Panc1 (cell line): Measurements from ENCODE around the gene RPL3. TPM values are rescaled to one million over a fixed set of nuclear protein-coding genes. Genes with fewer than 3 reads are reported as not detected.

ENCODE experiments used
- ATAC-seq: fragments of 200-7000 bp; cut with Tn5 transposase; 2 replicates; pipeline ENCODE4 v1.9.1; 2020; ENCODE audit warnings: mild to moderate bottlenecking, moderate library complexity
- BruUV-seq: library from RNA; stranded (reverse); fragments of 400-500 nt; replicated peaks from 2 replicates; lab custom pipeline; 2021; lab: Mats Ljungman, UMichigan
- CTCF ChIA-PET: fragments of 300-600 bp; sonication (Branson Sonifier 250); formaldehyde crosslinking; loops from one replicate; lab custom pipeline; 2022; ENCODE audit warnings: antibody characterized with exemption; lab: Charles Lee
- POLR2A ChIA-PET: fragments of 300-600 bp; sonication (Branson Sonifier 250); formaldehyde crosslinking; loops from one replicate; lab custom pipeline; 2022; ENCODE audit warnings: antibody characterized with exemption; lab: Charles Lee
- DNase-seq: peaks from one replicate; pipeline ENCODE4 v3.0.0-alpha.2; 2010; ENCODE audit warnings: low read depth, low spot score
- H3K27ac ChIP-seq: 2 replicates; pipeline ENCODE4 v1.5.1; 2011; ENCODE audit warnings: mild to moderate bottlenecking, low read length, inconsistent platforms
- H3K27me3 ChIP-seq: fragments of 200-500 bp; sonication (Bioruptor generic); 2 replicates; pipeline ENCODE4 v1.6.0; 2014; ENCODE audit warnings: low read length, inconsistent platforms; ENCODE audit not compliant: control insufficient read depth, insufficient read depth
- H3K36me3 ChIP-seq: fragments of 200-500 bp; sonication (Bioruptor generic); 2 replicates; pipeline ENCODE4 v1.5.1; 2014; ENCODE audit warnings: inconsistent platforms, mild to moderate bottlenecking, low read length, moderate library complexity; ENCODE audit not compliant: control insufficient read depth, insufficient read depth
- H3K4me1 ChIP-seq: 2 replicates; pipeline ENCODE4 v1.5.1; 2011; ENCODE audit warnings: inconsistent platforms, mild to moderate bottlenecking, low read length, moderate library complexity; ENCODE audit not compliant: control insufficient read depth, insufficient read depth
- H3K4me3 ChIP-seq, 2 experiments: 2 replicates each; pipeline ENCODE4 v1.5.1; 2011 to 2012; ENCODE audit warnings: low read depth in 2 of 2, low read length in 2 of 2, mild to moderate bottlenecking in 2 of 2, inconsistent platforms in 1 of 2, moderate library complexity in 1 of 2
- H3K9me3 ChIP-seq: fragments of 200-500 bp; sonication (Bioruptor generic); 2 replicates; pipeline ENCODE4 v1.5.1; 2014; ENCODE audit warnings: low read depth, mild to moderate bottlenecking, inconsistent platforms, low read length, moderate library complexity; ENCODE audit not compliant: control insufficient read depth, insufficient read depth
- POLR2AphosphoS5 ChIP-seq: IDR thresholded peaks from 2 replicates; pipeline ENCODE4 v1.6.1; 2012; ENCODE audit warnings: mild to moderate bottlenecking, low read depth, low read length, moderate library complexity
- SIN3A ChIP-seq: IDR thresholded peaks from 2 replicates; pipeline ENCODE4 v1.6.1; 2012; ENCODE audit warnings: low read depth, mild to moderate bottlenecking, low read length, moderate library complexity, borderline replicate concordance; ENCODE audit not compliant: insufficient read depth
- TCF7L2 ChIP-seq: IDR thresholded peaks from 2 replicates; pipeline ENCODE4 v1.6.1; 2011; ENCODE audit warnings: mild to moderate bottlenecking, low read depth, low read length, inconsistent platforms
- in situ Hi-C: cut with HindIII; loops from 2 replicates; pipeline ENCODE4 v1.10.0; 2016; ENCODE audit warnings: low sequenced_read_pairs, low pct_unique_long_range_greater_than_20kb
- intact Hi-C: fragments of 100-400 bp; cut with micrococcal nuclease; formaldehyde crosslinking; loops from one replicate; pipeline ENCODE4 v1.10.0; 2022; ENCODE audit not compliant: unreplicated experiment
- total RNA-seq: library from RNA; stranded (reverse); gene quantifications from one replicate; pipeline ENCODE4 v1.2.1, GENCODE V29; 2021; ENCODE audit not compliant: unreplicated experiment
- TF ChIP-seq, protein P1 (sequence below): fragments of 450-650 bp; IDR thresholded peaks from 2 replicates; pipeline ENCODE4 v1.5.1; 2017; ENCODE audit warnings: mild to moderate bottlenecking
- TF ChIP-seq, protein P2 (sequence below), 2 experiments: IDR thresholded peaks; 2 replicates each; pipeline ENCODE4 v1.6.1; 2011 to 2012; ENCODE audit warnings: low read depth in 2 of 2, control low read depth in 1 of 2, low read length in 1 of 2, mild to moderate bottlenecking in 1 of 2, moderate library complexity in 1 of 2; ENCODE audit not compliant: insufficient read depth in 1 of 2

RPL3 gene
- total RNA-seq, 1 experiment from 2014 or later = 885 TPM

DNA sequence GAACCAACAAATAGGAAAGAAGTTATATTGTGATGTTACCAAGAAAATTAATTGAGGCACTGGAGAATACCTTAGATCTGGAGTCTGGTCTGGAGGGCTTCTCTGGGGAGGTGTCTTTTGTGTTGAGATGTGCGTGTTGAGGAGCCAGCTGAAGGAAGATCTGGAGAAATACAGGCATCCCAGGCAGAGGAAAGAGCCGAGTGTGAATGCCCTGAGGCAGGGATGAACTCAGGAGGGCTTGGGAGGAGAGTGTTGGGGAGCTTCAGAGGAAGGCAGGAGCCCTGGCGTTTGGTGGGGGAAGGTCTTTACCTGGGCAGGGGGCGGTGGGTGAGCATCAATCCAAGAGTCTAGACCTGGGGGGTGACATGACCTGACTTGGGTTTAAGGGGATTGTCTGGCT is 43.5 kb upstream of the RPL3 start:
- ATAC-seq (no peak), DNase-seq (no peak)
- no peaks in the 10 kb centered on the region for H3K27me3 ChIP-seq
- no peaks in the 10 kb centered on the region for H3K36me3 ChIP-seq
- no peaks in the 10 kb centered on the region for H3K9me3 ChIP-seq
- intact Hi-C loops = no loop called here
- TF ChIP-seq, protein P1, sequence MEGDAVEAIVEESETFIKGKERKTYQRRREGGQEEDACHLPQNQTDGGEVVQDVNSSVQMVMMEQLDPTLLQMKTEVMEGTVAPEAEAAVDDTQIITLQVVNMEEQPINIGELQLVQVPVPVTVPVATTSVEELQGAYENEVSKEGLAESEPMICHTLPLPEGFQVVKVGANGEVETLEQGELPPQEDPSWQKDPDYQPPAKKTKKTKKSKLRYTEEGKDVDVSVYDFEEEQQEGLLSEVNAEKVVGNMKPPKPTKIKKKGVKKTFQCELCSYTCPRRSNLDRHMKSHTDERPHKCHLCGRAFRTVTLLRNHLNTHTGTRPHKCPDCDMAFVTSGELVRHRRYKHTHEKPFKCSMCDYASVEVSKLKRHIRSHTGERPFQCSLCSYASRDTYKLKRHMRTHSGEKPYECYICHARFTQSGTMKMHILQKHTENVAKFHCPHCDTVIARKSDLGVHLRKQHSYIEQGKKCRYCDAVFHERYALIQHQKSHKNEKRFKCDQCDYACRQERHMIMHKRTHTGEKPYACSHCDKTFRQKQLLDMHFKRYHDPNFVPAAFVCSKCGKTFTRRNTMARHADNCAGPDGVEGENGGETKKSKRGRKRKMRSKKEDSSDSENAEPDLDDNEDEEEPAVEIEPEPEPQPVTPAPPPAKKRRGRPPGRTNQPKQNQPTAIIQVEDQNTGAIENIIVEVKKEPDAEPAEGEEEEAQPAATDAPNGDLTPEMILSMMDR = no peak
- TF ChIP-seq, protein P2, sequence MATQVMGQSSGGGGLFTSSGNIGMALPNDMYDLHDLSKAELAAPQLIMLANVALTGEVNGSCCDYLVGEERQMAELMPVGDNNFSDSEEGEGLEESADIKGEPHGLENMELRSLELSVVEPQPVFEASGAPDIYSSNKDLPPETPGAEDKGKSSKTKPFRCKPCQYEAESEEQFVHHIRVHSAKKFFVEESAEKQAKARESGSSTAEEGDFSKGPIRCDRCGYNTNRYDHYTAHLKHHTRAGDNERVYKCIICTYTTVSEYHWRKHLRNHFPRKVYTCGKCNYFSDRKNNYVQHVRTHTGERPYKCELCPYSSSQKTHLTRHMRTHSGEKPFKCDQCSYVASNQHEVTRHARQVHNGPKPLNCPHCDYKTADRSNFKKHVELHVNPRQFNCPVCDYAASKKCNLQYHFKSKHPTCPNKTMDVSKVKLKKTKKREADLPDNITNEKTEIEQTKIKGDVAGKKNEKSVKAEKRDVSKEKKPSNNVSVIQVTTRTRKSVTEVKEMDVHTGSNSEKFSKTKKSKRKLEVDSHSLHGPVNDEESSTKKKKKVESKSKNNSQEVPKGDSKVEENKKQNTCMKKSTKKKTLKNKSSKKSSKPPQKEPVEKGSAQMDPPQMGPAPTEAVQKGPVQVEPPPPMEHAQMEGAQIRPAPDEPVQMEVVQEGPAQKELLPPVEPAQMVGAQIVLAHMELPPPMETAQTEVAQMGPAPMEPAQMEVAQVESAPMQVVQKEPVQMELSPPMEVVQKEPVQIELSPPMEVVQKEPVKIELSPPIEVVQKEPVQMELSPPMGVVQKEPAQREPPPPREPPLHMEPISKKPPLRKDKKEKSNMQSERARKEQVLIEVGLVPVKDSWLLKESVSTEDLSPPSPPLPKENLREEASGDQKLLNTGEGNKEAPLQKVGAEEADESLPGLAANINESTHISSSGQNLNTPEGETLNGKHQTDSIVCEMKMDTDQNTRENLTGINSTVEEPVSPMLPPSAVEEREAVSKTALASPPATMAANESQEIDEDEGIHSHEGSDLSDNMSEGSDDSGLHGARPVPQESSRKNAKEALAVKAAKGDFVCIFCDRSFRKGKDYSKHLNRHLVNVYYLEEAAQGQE (IDR thresholded peaks at IDR 0.05; ENCODE audit: insufficient read depth in 1 of 2, low read depth in 2 of 2, low read length in 1 of 2) = no peak
- no peak for TF ChIP-seq SIN3A
- TF ChIP-seq TCF7L2 = no peak
- TF ChIP-seq POLR2AphosphoS5 = no peak
- in situ Hi-C loops = no loop called here
- ChIA-PET CTCF (interaction anchor here (0.6 to 0.7 kb wide), 2 partner anchors 15 to 99 kb away, joined by 3 to 5 read pairs; no protein-coding TSS in a partner anchor), POLR2A (no interaction called here)
- H3K4me1 ChIP-seq = peaks cover 21% of the 10 kb centered on the region
- BruUV-seq = no TSS peak
- H3K4me3 ChIP-seq = no peak overlapping the region
- H3K27ac ChIP-seq = no peak overlapping the region

DNA sequence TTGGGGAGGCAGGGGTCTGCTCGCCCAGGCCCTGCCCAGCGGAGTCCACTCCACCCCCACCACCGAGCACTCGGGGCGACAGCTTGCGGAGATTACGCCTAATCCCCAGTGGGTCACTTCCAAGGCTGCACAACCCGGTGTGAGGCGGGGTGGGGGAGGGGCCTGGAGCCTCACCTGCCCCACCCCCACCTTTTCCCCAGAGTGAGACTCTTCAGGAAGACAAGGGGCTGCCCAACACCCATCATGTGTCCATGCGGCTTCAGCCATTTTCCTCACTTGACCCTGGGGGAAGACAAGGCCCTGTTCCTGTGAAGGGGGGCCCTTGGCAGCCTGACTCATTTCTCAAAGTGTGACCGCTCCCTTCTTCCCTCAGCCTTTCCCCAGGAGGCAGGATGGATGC is 42.8 kb upstream of the RPL3 start:
- peaks cover 21% of the 10 kb centered on the region for H3K4me1 ChIP-seq
- CTCF ChIA-PET = interaction anchor here (0.7 kb wide), 1 partner anchor 16 kb away, joined by 3 read pairs; no protein-coding TSS in a partner anchor
- H3K27me3 ChIP-seq = no peaks in the 10 kb centered on the region
- no peaks in the 10 kb centered on the region for H3K36me3 ChIP-seq
- no peak for TF ChIP-seq POLR2AphosphoS5
- TF ChIP-seq, protein P2 (IDR thresholded peaks at IDR 0.05; ENCODE audit: insufficient read depth in 1 of 2, low read depth in 2 of 2, low read length in 1 of 2) = no peak
- in situ Hi-C loops = no loop called here
- no peak for DNase-seq
- POLR2A ChIA-PET = no interaction called here
- H3K9me3 ChIP-seq = no peaks in the 10 kb centered on the region
- intact Hi-C loops = no loop called here
- no peak overlapping the region for H3K4me3 ChIP-seq
- no peak overlapping the region for H3K27ac ChIP-seq
- ATAC-seq = no peak
- no TSS peak for BruUV-seq
